NCI-H748 treated with DMSO at 0.1 percent for 48 hours (cell line): ENCODE data around the gene ARMC3.
"Not testable (repeated sequence)": the region's sequence is repeated elsewhere in the genome, so short reads cannot be mapped to it uniquely, and the experiment has no call there.

Experiments used
- DNase-seq: peaks from one replicate; lab custom pipeline; 2025; lab: John Stamatoyannopoulos, UW

Gene ARMC3

DNA sequence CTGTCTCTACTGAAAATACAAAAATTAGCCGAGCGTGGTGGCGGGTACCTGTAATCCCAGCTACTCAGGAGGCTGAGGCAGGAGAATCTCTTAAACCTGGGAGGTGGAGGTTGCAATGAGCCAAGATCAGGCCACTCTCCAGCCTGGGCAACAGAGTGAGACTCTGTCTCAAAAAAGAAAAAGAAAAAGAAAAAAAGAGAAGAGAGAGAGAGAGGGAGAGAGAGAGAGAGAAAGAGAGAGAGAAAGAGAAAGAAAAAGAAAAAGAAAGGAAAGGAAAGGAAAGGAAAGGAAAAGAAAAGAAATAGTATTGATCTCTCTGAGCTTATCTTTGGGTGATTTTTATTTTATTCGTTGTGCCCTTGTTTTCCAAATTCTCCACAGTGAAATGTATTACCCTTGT is 1.2 kb downstream of the ARMC3 start:
- not testable (repeated sequence) for DNase-seq

DNA sequence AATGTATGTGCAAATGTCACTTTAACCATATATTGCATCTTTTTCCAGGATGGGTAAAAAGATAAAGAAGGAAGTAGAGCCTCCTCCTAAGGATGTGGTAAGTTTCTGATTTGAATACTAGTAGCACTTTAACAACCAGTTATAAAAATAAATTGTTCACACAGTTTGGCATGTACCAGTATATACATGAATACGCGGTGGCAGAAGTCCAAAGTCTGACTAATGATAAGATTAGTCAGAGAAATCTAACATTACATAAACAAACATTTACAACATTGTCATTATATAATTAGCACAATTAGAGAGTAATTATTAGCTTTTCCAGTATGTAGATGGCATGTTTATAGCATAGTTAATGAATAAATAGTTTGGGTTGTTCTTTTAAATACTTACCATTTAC is 4.1 kb downstream of the ARMC3 start:
- no peak for DNase-seq

DNA sequence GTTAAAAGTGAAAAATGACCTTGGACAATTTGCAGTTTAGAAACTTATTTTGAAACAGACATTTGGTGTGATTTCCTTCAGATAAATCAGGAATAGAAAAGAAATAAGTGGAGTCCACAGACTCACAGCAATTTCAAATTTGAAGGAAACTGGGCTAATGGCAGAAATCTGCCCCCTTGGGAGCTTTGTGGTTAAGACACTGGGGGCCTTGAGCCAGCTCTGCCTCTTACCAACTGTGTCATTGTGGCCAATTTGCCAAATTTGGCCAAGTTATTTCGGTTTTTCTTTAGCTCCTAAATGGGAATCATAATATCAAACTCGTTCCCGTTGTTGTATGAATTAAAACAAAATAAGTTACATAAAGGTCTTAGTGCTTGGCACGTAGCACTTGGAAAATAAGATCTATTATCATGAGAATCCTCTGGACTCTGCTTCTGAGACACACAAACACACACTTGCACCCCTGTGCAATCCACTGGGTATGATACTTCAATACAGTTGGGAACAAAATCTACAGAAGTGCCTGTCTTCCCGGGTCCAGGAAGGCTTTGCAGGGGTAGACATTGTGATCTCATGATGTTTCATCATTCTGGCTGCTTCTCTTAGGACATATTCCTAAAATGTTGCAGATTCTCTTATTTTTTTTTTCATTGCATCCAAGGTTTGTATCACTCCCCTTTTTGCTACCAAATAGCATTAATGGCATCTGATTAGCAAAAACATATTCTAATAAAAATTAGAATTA is 4.9 kb downstream of the ARMC3 start:
- no peak for DNase-seq

DNA sequence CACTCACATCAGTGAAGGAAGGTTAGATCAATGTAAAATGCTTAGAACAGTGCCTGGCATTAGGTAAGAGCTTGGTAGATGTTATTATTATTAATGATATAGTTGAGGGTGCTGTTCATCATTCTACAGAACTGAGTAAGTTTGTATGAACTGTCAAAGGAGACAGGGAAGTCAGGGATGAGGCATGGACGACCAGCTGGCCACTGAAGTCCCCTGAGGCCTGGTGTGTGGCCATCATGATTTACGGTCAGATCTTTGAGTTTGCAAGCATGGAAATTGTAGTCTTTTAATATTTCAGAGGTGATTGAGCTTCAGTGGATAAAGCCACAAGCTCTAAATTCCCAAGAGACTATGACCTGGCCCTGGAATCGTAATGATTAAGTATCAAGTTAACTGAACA is 6.9 kb downstream of the ARMC3 start:
- DNase-seq = no peak

DNA sequence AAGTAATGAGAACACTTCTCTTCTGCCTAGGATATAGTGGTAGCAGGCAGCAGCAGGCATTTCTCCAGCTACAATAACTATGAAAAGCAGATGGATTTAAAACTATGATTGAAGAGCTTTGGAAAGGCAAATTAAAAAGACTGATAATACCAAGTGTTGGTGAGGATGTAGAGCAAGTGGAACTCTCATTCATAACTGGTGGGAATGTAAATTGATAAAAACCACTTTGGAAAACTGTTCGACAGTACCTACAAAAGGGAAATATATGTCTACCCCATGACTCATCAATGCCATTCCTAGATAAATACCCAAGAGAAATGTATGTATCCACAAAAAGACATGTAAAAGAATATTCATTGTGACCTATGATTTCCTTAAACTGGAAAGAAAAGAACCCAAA is 14.6 kb downstream of the ARMC3 start:
- no peak for DNase-seq

DNA sequence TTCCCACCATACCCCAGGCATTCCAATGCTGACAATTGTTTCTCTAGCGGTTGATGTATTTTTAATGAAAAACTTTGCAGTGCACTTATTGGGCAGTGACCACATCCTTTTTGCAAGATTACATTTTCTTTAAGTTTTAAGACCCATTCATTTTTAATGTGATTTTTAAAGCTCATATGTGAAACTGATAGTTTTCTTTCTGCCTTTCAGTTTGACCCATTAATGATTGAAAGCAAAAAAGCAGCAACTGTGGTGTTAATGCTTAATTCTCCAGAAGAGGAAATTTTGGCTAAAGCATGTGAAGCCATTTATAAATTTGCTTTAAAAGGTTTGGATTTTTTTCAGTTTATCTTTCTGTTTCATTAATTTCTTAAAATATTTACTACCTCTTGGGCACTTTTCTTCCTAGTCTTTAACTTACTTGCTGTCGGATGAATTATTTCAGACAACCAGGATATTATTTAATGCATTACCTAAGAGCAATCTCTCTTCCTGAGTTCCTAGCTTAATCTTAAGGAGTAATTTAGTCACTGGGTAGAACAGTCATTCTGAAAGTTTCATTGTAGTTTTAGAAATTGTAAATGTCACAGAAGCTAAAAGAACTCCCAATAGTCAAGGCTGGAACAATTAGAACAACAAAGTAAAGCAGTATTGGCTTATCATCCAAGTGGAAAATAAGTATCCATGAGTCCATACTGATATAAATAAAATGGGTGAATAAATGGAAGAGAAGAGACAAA is 18.3 kb downstream of the ARMC3 start:
- DNase-seq = no peak

DNA sequence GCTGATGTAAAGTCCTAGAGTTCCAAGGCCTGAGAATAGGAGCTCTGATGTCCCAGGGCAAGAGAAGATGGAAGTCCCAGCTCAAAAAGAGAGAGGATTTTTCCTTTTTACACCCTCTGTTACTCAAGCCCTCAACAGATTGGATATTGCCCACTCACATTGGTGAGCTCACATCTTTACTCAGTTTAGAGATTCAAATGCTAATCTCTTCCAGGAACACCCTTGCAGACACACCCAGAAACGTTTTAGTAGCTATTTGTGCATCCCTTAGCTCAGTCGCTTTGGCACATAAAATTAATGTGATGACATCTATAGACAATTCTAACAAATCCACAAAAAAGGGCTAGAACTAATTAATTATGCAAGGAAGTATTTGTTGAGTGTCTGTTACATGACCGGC is 27.1 kb downstream of the ARMC3 start:
- no peak for DNase-seq

DNA sequence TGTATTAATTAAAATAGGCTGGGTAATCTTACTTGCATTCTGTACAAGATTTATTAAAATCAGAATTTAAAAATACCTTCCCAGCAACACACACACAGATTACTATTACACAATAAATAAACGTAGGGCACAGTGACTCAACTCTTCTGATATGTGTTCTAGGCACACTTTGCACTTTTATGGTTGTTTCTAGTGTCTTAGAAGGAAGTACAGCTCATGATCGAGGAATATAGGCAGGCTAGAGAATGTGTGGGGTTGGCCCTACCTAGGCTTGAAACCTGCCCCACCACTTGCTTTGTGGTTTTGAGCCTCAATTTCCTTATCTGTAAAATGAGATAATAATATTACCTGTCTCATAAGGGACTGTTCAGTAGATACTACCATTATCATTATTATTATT is 30.5 kb downstream of the ARMC3 start:
- no peak for DNase-seq

DNA sequence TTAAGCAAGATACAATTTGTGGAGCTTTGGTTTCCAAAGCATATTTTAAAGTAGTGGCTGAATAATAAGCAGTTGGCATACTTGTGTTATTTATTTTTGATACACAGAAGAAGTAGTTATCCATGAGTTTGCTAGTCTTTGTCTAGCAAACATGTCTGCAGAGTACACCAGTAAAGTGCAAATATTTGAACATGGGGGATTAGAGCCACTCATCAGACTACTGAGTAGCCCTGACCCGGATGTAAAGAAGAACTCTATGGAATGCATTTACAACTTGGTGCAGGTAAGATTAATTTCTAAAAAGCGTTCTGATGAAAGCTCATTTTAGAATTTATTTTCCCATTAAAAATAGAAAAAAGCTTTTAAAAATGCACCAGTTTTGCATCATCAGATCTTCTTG is 31.4 kb downstream of the ARMC3 start:
- peak; percentile 26 for DNase-seq

DNA sequence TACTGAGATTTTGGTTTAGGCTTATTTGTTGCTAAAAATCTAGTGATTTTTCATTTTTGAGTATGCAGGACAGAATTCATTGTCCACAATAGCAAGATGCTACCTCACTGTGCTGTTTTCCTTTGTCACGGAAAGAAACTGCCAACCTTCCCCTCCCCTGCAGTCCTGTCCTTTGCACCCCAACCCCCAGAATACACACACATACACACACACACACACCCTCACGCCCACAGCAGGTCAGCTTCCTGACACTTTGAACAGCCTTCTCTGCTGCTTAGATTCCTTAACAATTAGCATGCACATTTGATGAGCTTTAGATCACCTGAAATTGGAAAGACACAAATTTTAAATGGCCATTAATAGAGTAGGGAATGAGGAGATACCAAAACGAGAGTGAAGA is 32.1 kb downstream of the ARMC3 start:
- no peak for DNase-seq

DNA sequence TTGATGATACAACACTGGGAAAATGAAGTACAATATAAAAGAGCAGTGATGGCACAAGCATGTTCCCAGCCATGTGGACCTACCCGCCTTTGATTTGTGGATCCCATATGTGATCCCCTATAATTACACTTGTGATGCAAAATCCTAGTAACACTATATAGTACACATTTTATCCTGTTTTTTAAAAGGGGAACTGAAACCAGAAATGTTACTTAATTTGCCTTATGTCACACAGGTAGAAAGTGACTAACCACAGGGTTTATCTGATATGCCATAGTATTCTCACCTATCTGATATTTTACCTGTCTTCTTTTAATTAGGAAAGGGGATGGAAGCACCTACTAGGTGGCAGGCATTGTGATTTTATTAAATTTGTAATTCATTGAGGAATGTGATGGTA is 35.0 kb downstream of the ARMC3 start:
- DNase-seq = no peak

DNA sequence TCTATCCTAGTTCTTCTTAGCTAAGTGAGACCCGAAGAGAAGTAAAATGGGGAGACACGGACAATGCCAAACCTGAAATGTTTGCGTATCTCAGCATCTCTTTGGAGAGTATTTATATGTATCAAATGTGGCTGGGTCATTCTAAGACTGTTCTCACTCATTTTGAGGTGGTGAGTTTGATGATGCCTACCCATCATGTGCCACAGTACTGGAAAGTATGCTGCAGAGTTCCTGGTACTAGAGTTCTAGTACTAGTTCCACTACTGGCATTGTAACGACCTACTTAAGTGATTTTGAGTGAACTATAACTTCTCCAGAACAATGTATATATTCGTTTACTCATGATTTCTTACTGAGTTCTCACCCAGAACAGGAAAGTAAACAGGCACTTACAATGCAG is 41.9 kb downstream of the ARMC3 start:
- no peak for DNase-seq

DNA sequence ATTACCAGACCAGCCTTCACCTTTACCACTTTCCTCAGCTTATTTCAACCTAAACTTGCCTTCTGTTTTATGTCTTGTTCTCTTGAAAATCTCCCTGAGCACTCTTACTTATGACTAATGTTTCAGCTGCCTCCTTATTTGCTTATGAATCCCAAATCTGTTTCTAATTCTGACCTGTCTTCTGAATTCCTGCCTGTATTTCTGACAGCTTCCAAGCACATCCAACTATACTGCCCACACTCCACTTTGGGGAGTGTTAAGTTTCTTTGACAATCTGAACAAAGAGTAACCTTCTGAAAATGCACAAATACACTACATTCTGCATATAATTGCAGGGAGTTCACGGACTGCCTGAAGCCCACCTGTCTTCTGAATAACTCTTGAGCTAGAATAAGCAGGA is 48.7 kb downstream of the ARMC3 start:
- no peak for DNase-seq

DNA sequence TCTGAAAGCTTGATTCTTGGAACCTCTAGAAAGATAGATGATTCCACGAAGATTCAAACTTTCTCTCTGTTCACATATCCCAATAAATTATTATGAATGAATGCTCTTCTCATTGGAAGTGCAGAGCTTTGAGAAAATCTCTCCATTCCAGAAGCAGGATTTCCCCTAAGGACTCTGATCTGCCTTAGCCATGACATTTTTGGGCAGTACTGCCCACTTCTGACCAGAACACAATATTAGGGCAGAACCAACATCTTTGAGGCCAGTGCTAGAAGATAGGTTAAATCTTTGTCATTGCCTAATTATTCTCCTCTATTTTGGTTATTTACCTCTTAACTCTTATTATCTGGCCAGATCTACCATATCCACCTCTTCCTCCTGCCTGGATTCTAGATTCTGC is 49.9 kb downstream of the ARMC3 start:
- no peak for DNase-seq

DNA sequence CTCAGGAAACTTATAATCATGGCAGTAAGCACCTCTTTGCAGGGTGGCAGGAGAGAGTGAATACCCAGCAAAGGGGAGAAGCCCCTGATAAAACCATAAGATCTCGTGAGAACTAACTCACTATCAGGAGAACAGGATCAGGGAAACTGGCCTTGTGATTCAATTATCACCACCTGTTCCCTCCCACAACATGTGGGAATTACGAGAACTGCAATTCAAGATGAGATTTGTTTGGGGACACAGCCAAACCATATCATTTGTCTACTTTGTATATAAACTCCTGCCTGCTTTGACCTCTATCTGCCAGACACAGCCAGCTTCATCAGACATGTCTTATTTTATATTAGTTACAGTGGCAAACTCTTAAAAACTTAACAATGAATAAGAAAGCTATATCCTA is 50.4 kb downstream of the ARMC3 start:
- DNase-seq = peak; percentile 32

DNA sequence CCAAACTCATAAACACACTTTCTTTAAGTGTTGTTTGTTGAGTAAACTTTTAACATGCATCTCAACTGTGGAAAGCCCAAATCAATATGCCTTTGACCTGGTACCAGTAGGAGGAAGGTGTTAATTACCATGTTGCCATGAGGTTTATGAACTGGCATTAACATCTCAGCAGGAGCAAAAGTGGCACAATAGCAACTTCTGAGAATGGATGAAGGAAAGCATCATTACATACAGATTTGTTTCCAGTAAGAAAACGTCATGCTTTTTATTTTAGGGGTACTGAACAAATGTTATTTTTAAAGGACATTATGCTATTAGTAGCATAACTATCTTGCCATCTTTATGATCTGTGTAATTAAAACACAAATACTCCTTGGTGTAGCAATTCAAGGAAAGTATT is 51.1 kb downstream of the ARMC3 start:
- peak; percentile 73 for DNase-seq

DNA sequence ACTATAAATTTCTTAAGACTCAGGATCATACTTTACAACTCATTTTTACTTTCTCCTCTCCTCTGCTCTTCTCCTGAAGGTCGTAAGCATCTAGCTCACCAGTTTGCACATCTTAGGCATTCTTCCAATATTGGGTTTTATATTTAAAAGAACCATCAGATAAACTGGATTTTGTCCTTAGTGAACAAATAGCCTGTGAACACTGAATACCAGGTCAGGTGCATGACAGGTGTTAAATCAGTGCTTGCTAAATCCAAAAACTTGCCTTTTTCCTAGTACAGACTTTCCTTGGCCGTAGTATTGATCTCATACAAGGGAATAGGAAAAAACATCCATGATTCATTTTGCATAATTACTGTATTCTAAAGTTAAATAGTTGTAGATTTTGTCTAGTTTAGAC is 53.0 kb downstream of the ARMC3 start:
- no peak for DNase-seq

DNA sequence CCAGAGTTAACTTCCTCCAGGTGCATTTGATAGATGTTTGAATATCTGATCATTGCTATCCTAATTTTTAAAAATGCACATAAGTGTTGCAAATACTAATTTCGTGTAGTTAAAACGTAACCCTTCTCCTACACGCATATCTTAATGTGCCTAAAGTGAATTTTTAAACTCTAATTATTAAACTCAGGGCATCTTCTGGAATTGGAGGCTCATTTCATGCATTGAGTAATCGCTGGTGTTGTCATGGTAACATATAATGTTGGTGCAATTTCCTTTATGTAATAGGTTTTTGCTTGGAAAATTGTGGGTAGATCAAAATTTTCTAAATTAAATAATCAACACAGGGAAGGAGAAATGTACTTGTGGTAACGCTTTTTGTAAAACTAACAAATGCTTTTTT is 56.2 kb downstream of the ARMC3 start:
- no peak for DNase-seq

DNA sequence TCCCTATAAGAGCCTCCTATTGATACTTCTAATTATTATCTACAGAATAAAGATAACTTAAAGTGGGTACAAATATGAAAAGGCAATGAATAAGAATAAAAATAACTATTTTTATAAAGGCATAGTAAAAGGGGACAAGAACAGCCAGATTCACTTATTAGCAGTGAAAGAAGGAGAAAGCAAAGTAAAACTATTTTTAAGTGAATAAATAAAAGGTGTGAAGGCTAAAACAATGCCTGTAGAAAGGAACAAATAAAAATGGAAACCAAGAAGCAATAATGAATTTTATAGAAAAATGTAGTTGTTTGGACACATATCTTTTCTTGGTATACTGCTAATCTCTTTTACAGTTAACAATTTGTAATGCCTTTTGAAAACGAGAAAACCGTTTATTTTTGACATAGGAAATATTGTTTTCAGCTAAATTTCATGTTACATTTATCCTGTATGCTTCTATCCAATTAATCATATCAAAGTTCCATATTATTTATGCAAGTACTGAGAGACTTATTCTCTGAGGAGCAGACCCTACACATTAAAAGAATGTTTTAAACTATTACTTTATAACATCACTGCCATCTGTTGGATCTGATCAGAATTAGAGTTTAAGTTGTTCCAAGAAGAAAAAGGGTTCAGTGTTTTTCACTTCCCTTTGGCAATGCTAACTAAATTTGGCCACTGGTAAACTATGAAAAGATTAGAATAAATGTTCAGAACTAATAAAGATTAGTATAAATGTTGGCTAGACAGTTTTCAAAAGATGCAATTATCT is 59.1 kb downstream of the ARMC3 start:
- peak; percentile 28 for DNase-seq

DNA sequence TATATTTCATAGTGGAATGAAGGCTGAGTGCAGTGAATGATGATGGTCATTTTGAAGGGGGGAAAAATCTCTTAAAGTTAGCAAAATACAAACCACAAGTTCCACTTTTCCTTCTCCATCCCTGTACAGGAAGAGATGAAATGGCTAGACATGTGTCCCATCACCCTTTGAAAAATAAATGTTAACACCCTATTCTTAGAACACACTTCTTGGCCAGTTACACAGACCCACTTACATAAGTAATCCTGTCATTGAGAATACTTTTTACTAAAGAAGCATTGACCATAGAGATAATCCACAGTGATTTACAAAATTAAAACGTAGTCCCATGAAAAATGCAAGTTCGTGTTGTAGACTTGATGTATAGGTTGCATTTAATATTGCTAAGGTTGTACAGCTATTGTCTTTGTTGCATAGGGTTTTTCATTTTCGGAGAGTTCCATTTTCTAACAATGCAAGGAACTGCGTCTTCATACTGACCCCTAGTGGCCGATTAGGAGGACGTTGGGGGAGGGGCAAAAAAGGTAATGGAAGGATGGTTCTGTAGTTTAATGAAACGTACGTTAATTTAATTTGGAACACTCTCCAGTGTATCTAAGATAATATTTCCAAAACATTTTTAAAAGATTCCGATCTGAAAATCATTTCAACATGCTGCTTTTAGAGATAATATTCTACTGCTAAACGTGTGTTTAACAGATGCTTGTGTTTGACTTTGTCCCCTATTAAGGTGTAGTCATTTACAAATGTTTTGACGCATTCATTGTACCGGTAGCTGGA is 60.9 kb downstream of the ARMC3 start:
- peak; percentile 75 for DNase-seq

DNA sequence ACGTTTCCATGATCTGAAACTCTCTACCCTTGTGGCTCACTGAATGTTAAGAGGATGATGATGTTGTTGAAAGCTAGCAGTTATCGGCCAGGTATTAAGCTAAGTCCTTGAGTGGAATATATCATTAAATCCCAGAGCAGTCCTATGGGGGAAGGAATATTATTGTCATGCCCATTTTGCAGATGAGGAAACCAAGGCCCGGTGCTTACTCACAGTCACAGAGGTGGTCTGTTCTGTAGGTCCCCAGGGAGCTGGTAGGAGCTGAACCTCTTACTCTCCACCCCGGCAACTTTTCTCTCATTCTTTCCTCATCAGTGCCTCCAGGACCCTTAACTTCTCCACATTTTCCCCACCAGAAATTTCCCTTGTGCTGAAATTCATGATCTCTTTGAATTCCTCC is 62.6 kb downstream of the ARMC3 start:
- DNase-seq = no peak

DNA sequence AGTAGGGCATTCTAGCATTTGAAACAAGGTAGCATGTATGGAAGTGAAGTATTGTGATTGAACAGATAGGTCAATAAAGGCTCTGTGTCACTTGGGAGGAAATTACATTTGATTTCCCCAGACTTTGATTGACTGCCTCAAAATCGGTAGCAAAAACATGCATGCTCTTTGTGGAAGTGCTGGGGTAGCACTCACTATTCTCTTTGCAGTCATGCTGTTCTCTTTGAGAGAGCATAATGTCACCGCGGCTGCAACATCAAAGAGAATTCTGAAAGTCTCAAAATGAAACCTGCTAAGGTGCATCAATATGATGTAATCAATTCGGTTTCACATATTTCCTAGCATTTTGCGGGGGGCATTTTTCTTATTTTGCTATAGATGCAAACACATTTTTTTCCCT is 64.2 kb downstream of the ARMC3 start:
- DNase-seq = no peak
